Coronary artery (tissue), 2 donors: ENCODE results near the gene RPS6KA3.

Source experiments
- DNase-seq: peaks from one replicate; pipeline ENCODE4 v3.0.0-alpha.2; 2017; ENCODE audit warnings: low spot score
- H3K27ac ChIP-seq, 2 donors: fragments of 200-600 bp; sonication (generic); one replicate each; pipeline ENCODE4 v1.5.1; 2016 to 2019
- H3K4me3 ChIP-seq: fragments of 200-600 bp; sonication (generic); 2 replicates; pipeline ENCODE4 v1.5.1; 2016; ENCODE audit warnings: mild to moderate bottlenecking, moderate library complexity
- CTCF ChIP-seq: fragments of 200-600 bp; sonication (generic); IDR thresholded peaks from one replicate; pipeline ENCODE4 v1.5.1; 2019; ENCODE audit warnings: antibody characterized with exemption

RPS6KA3 gene

GRCh38 chrX:20124964-20125363 is 141.7 kb downstream of the RPS6KA3 start:
- H3K4me3 ChIP-seq, result no peak overlapping the region
- no peak for TF ChIP-seq CTCF
- DNase-seq, result no peak
- H3K27ac ChIP-seq, result no peak overlapping the region

GRCh38 chrX:20118065-20118824 is 148.5 kb downstream of the RPS6KA3 start:
- no peak overlapping the region for H3K27ac ChIP-seq
- TF ChIP-seq CTCF, result no peak
- no peak for DNase-seq
- H3K4me3 ChIP-seq, result no peak overlapping the region

DNA sequence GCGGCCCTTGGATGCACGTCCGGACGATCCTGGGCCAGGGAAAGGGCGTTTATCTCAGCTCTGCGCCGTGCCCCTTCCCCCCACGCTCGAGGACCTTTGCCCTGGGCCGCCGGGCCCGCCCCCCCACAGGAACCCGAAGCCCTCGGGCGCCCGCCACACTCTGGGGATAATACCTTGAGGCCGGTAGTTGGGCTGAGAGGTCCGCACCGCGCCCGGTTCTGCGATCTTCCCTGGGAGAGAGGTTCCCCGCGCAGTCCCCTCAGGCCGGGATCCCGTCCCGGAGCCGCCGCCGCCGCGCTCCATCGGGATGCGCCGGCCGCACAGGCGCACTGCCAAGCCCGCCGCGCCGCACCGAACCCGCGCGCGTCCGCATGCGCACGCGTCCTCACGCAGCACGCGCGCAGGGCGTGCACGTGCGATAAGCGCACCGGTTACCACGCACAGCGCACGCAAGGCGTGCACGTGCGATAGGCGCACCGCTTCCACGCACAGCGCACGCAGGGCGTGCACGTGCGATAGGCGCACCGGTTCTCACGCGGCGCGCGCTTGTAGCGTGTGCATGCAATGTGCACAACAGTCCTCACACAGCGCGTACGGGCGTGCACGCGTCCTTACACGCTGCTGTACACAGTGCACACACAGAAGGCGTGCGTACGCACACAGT is 150.0 kb downstream of the RPS6KA3 start, which contains the start of gene MAP7D2:
MAP7D2 (minus strand) TSS at position 331 of the 664 bp plus-strand sequence; CDS start at position 303, 28 bp downstream.
- peak within 1 kb of the TSS; percentile 56 for H3K4me3 ChIP-seq
- DNase-seq, result no peak
- no peak for TF ChIP-seq CTCF
- no peak within 1 kb of the TSS for H3K27ac ChIP-seq

DNA sequence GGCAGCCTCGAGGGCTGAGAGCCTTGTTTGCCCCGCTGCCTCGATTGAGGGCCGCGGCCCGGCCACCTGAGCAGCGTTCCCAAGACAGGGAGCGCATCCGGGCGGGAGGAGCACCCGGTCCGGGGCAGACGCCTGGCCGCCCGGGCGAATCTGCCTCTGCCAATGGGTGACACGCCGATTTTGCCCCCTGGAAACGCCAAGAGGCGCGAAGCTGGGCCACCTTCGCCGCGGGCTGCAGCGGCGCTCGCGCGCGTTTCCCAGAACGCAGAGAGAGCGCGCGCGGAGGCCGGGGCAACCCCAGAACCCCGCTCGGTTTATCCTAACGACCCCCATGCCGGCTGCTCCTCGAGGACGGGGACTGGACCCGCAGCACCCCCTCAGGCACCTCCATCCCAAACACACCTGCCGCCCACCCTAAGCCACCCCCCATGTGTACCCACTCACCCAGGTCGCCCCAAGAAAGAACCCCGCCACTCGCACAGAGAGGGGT is 150.6 kb downstream of the RPS6KA3 start:
- Histone ChIP-seq H3K27ac (no peak overlapping the region), H3K4me3 (peak overlapping the region; percentile 56)
- DNase-seq, result no peak
- TF ChIP-seq CTCF, result no peak

GRCh38 chrX:20112022-20112774 is 154.5 kb downstream of the RPS6KA3 start:
- H3K27ac ChIP-seq, result no peak overlapping the region
- no peak overlapping the region for H3K4me3 ChIP-seq
- DNase-seq, result no peak
- TF ChIP-seq CTCF, result no peak

GRCh38 chrX:20111271-20111670 is 155.4 kb downstream of the RPS6KA3 start:
- H3K4me3 ChIP-seq, result no peak overlapping the region
- no peak overlapping the region for H3K27ac ChIP-seq
- DNase-seq, result no peak
- TF ChIP-seq CTCF, result no peak
